Spleen (tissue), 11 donors: ENCODE data around the gene VN1R2. TPM values are rescaled to one million over a fixed set of nuclear protein-coding genes. Genes with fewer than 3 reads are reported as not detected.
"Not testable (repeated sequence)": the region's sequence is repeated elsewhere in the genome, so short reads cannot be mapped to it uniquely, and the experiment has no call there.

Experiments
- DNase-seq: peaks from one replicate; pipeline ENCODE4 v3.0.0-alpha.2; 2020
- H3K27ac ChIP-seq, 8 donors: fragments of 200-600 bp; sonication (generic) in 7 of 8; 1 replicate in 4 of 8; 2 replicates in 4 of 8; pipeline versions ENCODE4 v1.5.0 to v1.8.0; 2016 to 2021; ENCODE audit warnings: inconsistent platforms in 4 of 8, mild to moderate bottlenecking in 4 of 8, moderate library complexity in 1 of 8
- H3K27me3 ChIP-seq, 7 donors: fragments of 200-600 bp; sonication (generic) in 6 of 7; replicated peaks in 1 of 7; 1 replicate in 4 of 7; 2 replicates in 3 of 7; pipeline versions ENCODE4 v1.5.0 to v1.8.0; 2016 to 2021; ENCODE audit warnings: inconsistent platforms in 3 of 7, mild to moderate bottlenecking in 1 of 7
- H3K36me3 ChIP-seq, 6 donors: fragments of 200-600 bp; sonication (generic) in 5 of 6; 1 replicate in 4 of 6; 2 replicates in 2 of 6; pipeline versions ENCODE4 v1.5.0 to v1.8.0; 2016 to 2021; ENCODE audit warnings: inconsistent platforms in 2 of 6
- H3K4me1 ChIP-seq, 6 donors: fragments of 200-600 bp; sonication (generic) in 5 of 6; 1 replicate in 3 of 6; 2 replicates in 3 of 6; pipeline versions ENCODE4 v1.5.0 to v1.8.0; 2016 to 2021; ENCODE audit warnings: inconsistent platforms in 3 of 6
- H3K4me3 ChIP-seq, 8 donors: fragments of 200-600 bp; sonication (generic) in 7 of 8; 1 replicate in 4 of 8; 2 replicates in 4 of 8; pipeline versions ENCODE4 v1.5.0 to v1.8.0; 2016 to 2021; ENCODE audit warnings: inconsistent platforms in 4 of 8, mild to moderate bottlenecking in 4 of 8, moderate library complexity in 2 of 8
- H3K9me3 ChIP-seq, 8 donors: fragments of 200-600 bp; sonication (generic) in 7 of 8; 1 replicate in 4 of 8; 2 replicates in 4 of 8; pipeline versions ENCODE4 v1.5.0 to v1.8.0; 2016 to 2021; ENCODE audit warnings: inconsistent platforms in 4 of 8
- POLR2A ChIP-seq, 3 donors: fragments of 450-650 bp; IDR thresholded peaks; one replicate each; pipeline ENCODE4 v1.5.1; 2017; ENCODE audit warnings: antibody characterized with exemption in 3 of 3, mild to moderate bottlenecking in 1 of 3
- POLR2AphosphoS5 ChIP-seq, 3 donors: sonication (generic); formaldehyde crosslinking; IDR thresholded peaks; one replicate each; pipeline ENCODE4 v1.5.1; 2017; ENCODE audit warnings: antibody characterized with exemption in 3 of 3
- WGBS, 5 donors: extraction: QIAGEN DNeasy Blood & Tissue Kit in 3 of 5; methylation state at CpG; one replicate each; pipeline versions ENCODE4 v1.1.5 to v1.1.7; 2013 to 2018; 5-methylcytosine and 5-hydroxymethylcytosine counted together
- intact Hi-C: fragments of 100-400 bp; cut with DNase I; formaldehyde crosslinking; loops from one replicate; pipeline ENCODE4 v1.15.0; 2023; ENCODE audit warnings: low total_unique reads
- polyA plus RNA-seq, 3 donors: library from polyadenylated mRNA; stranded (reverse); fragments of 200-250 nt; gene quantifications; one replicate each; pipeline ENCODE4 v1.2.1, GENCODE V29; 2013
- total RNA-seq, 7 donors: library from RNA; depleted of rRNA in 3 of 7; stranded (reverse); fragments of >200 nt in 3 of 7; fragmentation: NEBNext Ultra II Directional in 4 of 7; extraction: Animal tissue kit (Norgen Biotek cat#: 25700) in 4 of 7; gene quantifications; one replicate each; pipeline versions ENCODE4 v1.1.0 to v1.2.1, GENCODE V29; 2016 to 2021
- TF ChIP-seq, protein P1 (sequence below), 11 experiments: fragments of 200-600 bp in 7 of 11; fragments of 450-650 bp in 4 of 11; sonication (generic) in 4 of 11; IDR thresholded peaks in 8 of 11; conservative IDR thresholded peaks in 3 of 11; 1 replicate in 7 of 11; 2 replicates in 4 of 11; pipeline versions ENCODE4 v1.4.0 to v1.8.0; 2016 to 2021; ENCODE audit warnings: antibody characterized with exemption in 11 of 11, inconsistent platforms in 4 of 11, mild to moderate bottlenecking in 1 of 11
- donor health status: healthy with polysubstance abuse.
- donor health status: DM: no; HTN: no; CAD: no; lungs with moderate emphysema.
- donor health status: DM: no; HTN: no; CAD: no.
- donor health status: Bipolar disorder and iron deficiency.
- donor health status: healthy.
- donor health status: DM: no; HTN: no; CAD: no.
- donor health status: DM: yes; HTN: yes; CAD: no.

VN1R2 gene
- total and polyA plus RNA-seq, 10 donors: not detected

DNA sequence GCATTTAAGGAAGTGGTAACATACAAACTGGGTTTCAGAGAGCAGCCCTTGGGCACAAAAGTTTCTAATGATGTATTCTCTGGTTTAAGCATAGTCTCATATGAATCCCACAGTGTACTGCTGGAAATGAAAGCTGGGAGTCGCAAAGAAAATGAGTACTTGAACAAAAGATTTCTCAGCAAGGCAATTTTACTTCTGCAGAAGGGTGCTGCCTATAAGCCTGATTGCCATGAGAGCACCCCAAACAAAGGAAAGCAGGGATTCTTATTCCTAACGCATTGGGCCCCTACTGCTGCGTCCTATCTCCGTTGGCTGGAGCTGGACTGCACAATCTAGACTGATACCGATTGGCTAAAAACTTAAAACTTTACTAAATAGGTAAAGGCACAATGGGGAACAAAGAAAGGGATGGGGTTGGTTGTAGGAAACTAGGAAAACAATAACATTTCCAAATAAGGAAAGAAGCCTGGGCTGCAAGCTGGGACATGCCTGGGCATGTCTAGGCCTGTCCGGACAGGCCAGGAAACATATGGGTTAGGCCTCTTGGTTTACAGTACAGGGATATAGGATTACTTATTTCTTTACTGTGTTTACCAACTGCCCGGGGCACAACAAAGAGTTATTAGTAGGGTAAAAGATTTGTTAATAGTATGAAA lies 36.8 kb downstream of the VN1R2 start:
- intact Hi-C loops: no loop called here
- TF ChIP-seq, protein P1, sequence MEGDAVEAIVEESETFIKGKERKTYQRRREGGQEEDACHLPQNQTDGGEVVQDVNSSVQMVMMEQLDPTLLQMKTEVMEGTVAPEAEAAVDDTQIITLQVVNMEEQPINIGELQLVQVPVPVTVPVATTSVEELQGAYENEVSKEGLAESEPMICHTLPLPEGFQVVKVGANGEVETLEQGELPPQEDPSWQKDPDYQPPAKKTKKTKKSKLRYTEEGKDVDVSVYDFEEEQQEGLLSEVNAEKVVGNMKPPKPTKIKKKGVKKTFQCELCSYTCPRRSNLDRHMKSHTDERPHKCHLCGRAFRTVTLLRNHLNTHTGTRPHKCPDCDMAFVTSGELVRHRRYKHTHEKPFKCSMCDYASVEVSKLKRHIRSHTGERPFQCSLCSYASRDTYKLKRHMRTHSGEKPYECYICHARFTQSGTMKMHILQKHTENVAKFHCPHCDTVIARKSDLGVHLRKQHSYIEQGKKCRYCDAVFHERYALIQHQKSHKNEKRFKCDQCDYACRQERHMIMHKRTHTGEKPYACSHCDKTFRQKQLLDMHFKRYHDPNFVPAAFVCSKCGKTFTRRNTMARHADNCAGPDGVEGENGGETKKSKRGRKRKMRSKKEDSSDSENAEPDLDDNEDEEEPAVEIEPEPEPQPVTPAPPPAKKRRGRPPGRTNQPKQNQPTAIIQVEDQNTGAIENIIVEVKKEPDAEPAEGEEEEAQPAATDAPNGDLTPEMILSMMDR (IDR thresholded peaks at IDR 0.05 in 8 of 11, conservative IDR thresholded peaks at IDR 0.05 in 3 of 11): no peak
- TF ChIP-seq POLR2AphosphoS5 (IDR thresholded peaks at IDR 0.05) (no peak), POLR2A (IDR thresholded peaks at IDR 0.05) (no peak)
- no peaks in the 10 kb centered on the region for H3K4me1 ChIP-seq
- WGBS, 5 donors: 69 to 91% (median 84%) methylated on average over 7 of the region's 7 CpGs
- DNase-seq: no peak
- H3K36me3 ChIP-seq: no peaks in the 10 kb centered on the region
- no peak overlapping the region for H3K4me3 ChIP-seq
- H3K27ac ChIP-seq: no peak overlapping the region
- no peaks in the 10 kb centered on the region for H3K27me3 ChIP-seq
- peaks cover 7 to 87% (median 68%) of the 10 kb centered on the region in 8 donors for H3K9me3 ChIP-seq

DNA sequence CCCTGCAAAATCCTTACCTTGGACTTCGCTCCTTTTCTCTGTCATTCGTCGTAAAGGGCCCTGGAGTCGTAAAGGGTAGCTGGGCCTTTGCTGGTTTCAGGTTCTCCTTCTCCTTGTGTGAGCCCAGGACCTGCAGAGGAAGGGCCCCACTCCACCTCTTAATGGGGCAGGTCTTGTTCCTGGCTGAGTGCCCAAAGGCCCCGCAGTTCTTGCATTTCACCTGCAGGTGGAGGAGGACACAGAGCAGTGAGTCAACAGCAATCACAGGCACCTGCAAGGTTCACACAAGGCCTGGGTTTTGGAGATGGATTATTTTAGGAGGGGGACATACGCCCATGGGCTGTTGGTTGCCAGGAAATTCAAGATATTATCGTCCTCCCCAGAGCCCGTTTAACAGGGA lies 43.2 kb downstream of the VN1R2 start:
- H3K4me3 ChIP-seq, DNase-seq, H3K27ac ChIP-seq, H3K4me1 ChIP-seq, intact Hi-C loops, H3K36me3 ChIP-seq: not testable (repeated sequence)
- Histone ChIP-seq H3K9me3 (peaks cover 0 to 61% (median 10%) of the 10 kb centered on the region in 8 donors), H3K27me3 (peaks cover 0 to 21% (median 0%) of the 10 kb centered on the region in 7 donors)
- 38% methylated on average over 1 of the region's 8 CpGs; no CpG with 5 or more reads in 4 of the 5 donors for WGBS, 5 donors

DNA sequence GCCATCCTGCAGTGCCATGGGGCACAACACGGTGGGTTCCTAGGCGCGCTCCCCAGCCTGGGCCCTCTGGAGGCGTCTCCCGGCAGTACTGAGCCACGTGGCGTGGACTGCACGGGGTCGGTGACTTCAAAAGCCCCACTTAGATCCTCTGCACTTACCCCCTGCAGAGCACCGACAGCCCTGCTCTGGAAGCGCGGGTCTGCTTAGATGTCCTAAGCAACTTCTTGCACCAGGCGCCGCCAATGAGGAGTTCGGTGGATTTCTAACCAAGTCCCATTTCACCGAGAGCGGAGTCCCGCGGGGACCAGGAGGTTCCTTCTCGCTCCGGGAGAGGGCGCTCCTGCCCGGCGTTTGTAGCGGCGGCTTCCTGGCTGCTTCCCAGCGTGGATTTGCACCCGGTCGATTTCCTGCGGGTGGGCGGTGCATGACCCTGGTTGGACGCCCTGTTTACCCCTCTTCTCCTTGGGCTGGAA lies 50.3 kb downstream of the VN1R2 start:
- peaks cover 0 to 71% (median 28%) of the 10 kb centered on the region in 8 donors for H3K9me3 ChIP-seq
- DNase-seq: no peak
- TF ChIP-seq, protein P1 (IDR thresholded peaks at IDR 0.05 in 8 of 11, conservative IDR thresholded peaks at IDR 0.05 in 3 of 11): peak in 6 of 11 experiments; percentile 26 to 67 (median 56)
- TF ChIP-seq POLR2A (IDR thresholded peaks at IDR 0.05) (no peak), POLR2AphosphoS5 (IDR thresholded peaks at IDR 0.05) (no peak)

More for the DNA sequence above, 50.3 kb downstream of the VN1R2 start:
- Histone ChIP-seq H3K27ac (no peak overlapping the region), H3K36me3 (no peaks in the 10 kb centered on the region), H3K4me1 (peaks cover 0 to 4% (median 0%) of the 10 kb centered on the region in 6 donors), H3K4me3 (peak overlapping the region in 1 of 8 donors; percentile 32), H3K27me3 (peaks cover 0 to 69% (median 7%) of the 10 kb centered on the region in 7 donors)
- intact Hi-C loops: no loop called here
- 6 to 20% (median 7%) methylated on average over 17 to 32 of the region's 32 CpGs for WGBS, 5 donors

Other genes starting within 250 kb of the VN1R2 start
- gene ERVV-1, start 244.4 kb upstream of the VN1R2 start, total RNA-seq: not detected
- not detected for gene ERVV-1, start 244.4 kb upstream of the VN1R2 start, polyA plus RNA-seq
- not detected for gene ERVV-2, start 213.6 kb upstream of the VN1R2 start, total RNA-seq
- not detected for gene ERVV-2, start 213.6 kb upstream of the VN1R2 start, polyA plus RNA-seq
- 100 to 1,000 TPM in 3 of 7 donors, 10 to 100 TPM in 4; 80.3 to 154 (median 98.6) TPM for gene ZNF160, start 154.9 kb upstream of the VN1R2 start, total RNA-seq
- 10 to 100 TPM; 14.4 to 30.1 (median 17.3) TPM for gene ZNF160, start 154.9 kb upstream of the VN1R2 start, polyA plus RNA-seq
- gene ZNF415, start 125.4 kb upstream of the VN1R2 start, total RNA-seq: 10 to 100 TPM in 5 of 7 donors, 1 to 10 TPM in 2; 7.3 to 17.0 (median 12.8) TPM
- gene ZNF415, start 125.4 kb upstream of the VN1R2 start, polyA plus RNA-seq: 1 to 10 TPM; 2.8 to 5.6 (median 4.8) TPM
- gene ZNF347, start 99.2 kb upstream of the VN1R2 start, total RNA-seq: 10 to 100 TPM; 20.2 to 41.5 (median 31.2) TPM
- gene ZNF347, start 99.2 kb upstream of the VN1R2 start, polyA plus RNA-seq: 1 to 10 TPM; 2.9 to 5.9 (median 3.8) TPM
- 1 to 10 TPM; 2.8 to 7.3 (median 4.9) TPM for gene ZNF665, start 64.9 kb upstream of the VN1R2 start, total RNA-seq
- gene ZNF665, start 64.9 kb upstream of the VN1R2 start, polyA plus RNA-seq: 1 to 10 TPM; 1.9 to 4.4 (median 2.9) TPM
- 10 to 100 TPM; 14.6 to 30.2 (median 20.3) TPM for gene ZNF677, start 3.4 kb upstream of the VN1R2 start, total RNA-seq
- gene ZNF677, start 3.4 kb upstream of the VN1R2 start, polyA plus RNA-seq: 1 to 10 TPM; 8.3 to 8.8 (median 8.3) TPM
- not detected for gene VN1R4, start 9.4 kb downstream of the VN1R2 start, total RNA-seq
- not detected for gene VN1R4, start 9.4 kb downstream of the VN1R2 start, polyA plus RNA-seq
- 10 to 100 TPM in 2 of 7 donors, 1 to 10 TPM in 5; 7.1 to 10.5 (median 8.6) TPM for gene ZNF845, start 75.5 kb downstream of the VN1R2 start, total RNA-seq
- 1 to 10 TPM; 2.0 to 3.0 (median 2.3) TPM for gene ZNF845, start 75.5 kb downstream of the VN1R2 start, polyA plus RNA-seq
- 10 to 100 TPM in 5 of 7 donors, 1 to 10 TPM in 2; 7.9 to 20.6 (median 15.3) TPM for gene ZNF525, start 107.4 kb downstream of the VN1R2 start, total RNA-seq
- 1 to 10 TPM; 6.1 to 7.5 (median 7.4) TPM for gene ZNF525, start 107.4 kb downstream of the VN1R2 start, polyA plus RNA-seq
- gene ZNF765, start 136.9 kb downstream of the VN1R2 start, total RNA-seq: 10 to 100 TPM in 6 of 7 donors, 1 to 10 TPM in 1; 9.3 to 15.9 (median 12.1) TPM
- 1 to 10 TPM; 2.2 to 4.6 (median 2.6) TPM for gene ZNF765, start 136.9 kb downstream of the VN1R2 start, polyA plus RNA-seq
- 10 to 100 TPM in 6 of 7 donors, 1 to 10 TPM in 1; 8.3 to 14.2 (median 11.1) TPM for gene ZNF761, start 173.7 kb downstream of the VN1R2 start, total RNA-seq
- 1 to 10 TPM; 5.9 to 7.6 (median 6.1) TPM for gene ZNF761, start 173.7 kb downstream of the VN1R2 start, polyA plus RNA-seq
- 1 to 10 TPM; 3.2 to 7.5 (median 4.8) TPM for gene ZNF813, start 209.4 kb downstream of the VN1R2 start, total RNA-seq
- gene ZNF813, start 209.4 kb downstream of the VN1R2 start, polyA plus RNA-seq: 1 to 10 TPM; 1.1 to 1.9 (median 1.2) TPM